SJSA1 (cell line): ENCODE measurements around the gene ADAMTS5. TPM values are rescaled to one million over a fixed set of nuclear protein-coding genes. Genes with fewer than 3 reads are reported as not detected.

ENCODE experiments used
- DNase-seq, 2 experiments: peaks; one replicate each; pipeline ENCODE4 v3.0.0-alpha.2; 2015 to 2020; ENCODE audit warnings: low spot score in 2 of 2, low read depth in 1 of 2
- H3K27ac ChIP-seq: fragments of 250-450 bp; sonication (Bioruptor Pico); 2 replicates; pipeline ENCODE4 v1.5.1; 2020; ENCODE audit warnings: mild to moderate bottlenecking, moderate library complexity
- H3K27me3 ChIP-seq: fragments of 250-450 bp; sonication (Bioruptor Pico); replicated peaks from 2 replicates; pipeline ENCODE4 v1.5.1; 2020; ENCODE audit warnings: mild to moderate bottlenecking, moderate library complexity
- H3K36me3 ChIP-seq: fragments of 250-450 bp; sonication (Bioruptor Pico); 2 replicates; pipeline ENCODE4 v1.5.1; 2020; ENCODE audit warnings: mild to moderate bottlenecking
- H3K4me1 ChIP-seq: fragments of 250-450 bp; sonication (Bioruptor Pico); replicated peaks from 2 replicates; pipeline ENCODE4 v1.6.1; 2021; ENCODE audit warnings: mild to moderate bottlenecking
- H3K4me3 ChIP-seq: fragments of 250-450 bp; sonication (Bioruptor Pico); 2 replicates; pipeline ENCODE4 v1.5.1; 2020; ENCODE audit warnings: mild to moderate bottlenecking
- H3K9me3 ChIP-seq: fragments of 250-450 bp; sonication (Bioruptor Pico); replicated peaks from 2 replicates; pipeline ENCODE4 v1.5.1; 2020; ENCODE audit warnings: mild to moderate bottlenecking
- total RNA-seq: library from RNA; depleted of rRNA; stranded (reverse); fragments of >200 nt; shearing (Covaris generic); gene quantifications from 2 replicates; pipeline ENCODE4 v1.2.3, GENCODE V29; 2014; rRNA removed

The ADAMTS5 gene
- total RNA-seq, result 0.06 and 1.1 TPM in 2 replicates

GRCh38 chr21:26967062-26967913 is at the start of gene ADAMTS5:
ADAMTS5 (minus strand) TSS chr21:26967088; CDS start chr21:26966391, 697 bp downstream.
- H3K4me1 ChIP-seq, result peaks cover 18% of the 10 kb centered on the region
- H3K36me3 ChIP-seq, result no peaks in the 10 kb centered on the region
- 0 out of 2 replicates have a peak, but pooled peaks cover 2% of the 10 kb centered on the region for H3K27me3 ChIP-seq
- no peaks in the 10 kb centered on the region for H3K9me3 ChIP-seq
- H3K27ac ChIP-seq, result peak within 1 kb of the TSS; percentile 4; the same call in 1 of the 2 replicates
- peak; percentile 72 to 82 for DNase-seq
- H3K4me3 ChIP-seq, result peak within 1 kb of the TSS; percentile 41

GRCh38 chr21:27001526-27001925 is 34.6 kb upstream of the ADAMTS5 start:
- no peak overlapping the region for H3K4me3 ChIP-seq
- DNase-seq, result no peak
- no peaks in the 10 kb centered on the region for H3K4me1 ChIP-seq
- no peak overlapping the region for H3K27ac ChIP-seq
- no peaks in the 10 kb centered on the region for H3K27me3 ChIP-seq
- H3K9me3 ChIP-seq, result no peaks in the 10 kb centered on the region
- no peaks in the 10 kb centered on the region for H3K36me3 ChIP-seq

GRCh38 chr21:26983576-26983975 is 16.7 kb upstream of the ADAMTS5 start:
- no peaks in the 10 kb centered on the region for H3K27me3 ChIP-seq
- no peaks in the 10 kb centered on the region for H3K9me3 ChIP-seq
- H3K27ac ChIP-seq, result no peak overlapping the region
- no peak overlapping the region for H3K4me3 ChIP-seq
- H3K36me3 ChIP-seq, result no peaks in the 10 kb centered on the region
- DNase-seq, result no peak
- H3K4me1 ChIP-seq, result no peaks in the 10 kb centered on the region

GRCh38 chr21:26982767-26983166 is 15.9 kb upstream of the ADAMTS5 start:
- Histone ChIP-seq H3K9me3 (no peaks in the 10 kb centered on the region), H3K36me3 (no peaks in the 10 kb centered on the region), H3K4me1 (peaks cover 4% of the 10 kb centered on the region), H3K4me3 (no peak overlapping the region), H3K27me3 (no peaks in the 10 kb centered on the region), H3K27ac (no peak overlapping the region)
- DNase-seq, result no peak

GRCh38 chr21:26977746-26978145 is 10.9 kb upstream of the ADAMTS5 start:
- Histone ChIP-seq H3K9me3 (no peaks in the 10 kb centered on the region), H3K4me3 (no peak overlapping the region), H3K36me3 (no peaks in the 10 kb centered on the region), H3K4me1 (peaks cover 12% of the 10 kb centered on the region), H3K27me3 (no peaks in the 10 kb centered on the region), H3K27ac (no peak overlapping the region)
- peak in 1 of 2 experiments; percentile 18 for DNase-seq

GRCh38 chr21:26973226-26973625 is 6.3 kb upstream of the ADAMTS5 start:
- Histone ChIP-seq H3K36me3 (no peaks in the 10 kb centered on the region), H3K27ac (no peak overlapping the region), H3K4me1 (peaks cover 12% of the 10 kb centered on the region), H3K4me3 (no peak overlapping the region), H3K27me3 (0 out of 2 replicates have a peak, but pooled peaks cover 2% of the 10 kb centered on the region), H3K9me3 (no peaks in the 10 kb centered on the region)
- DNase-seq, result no peak

- Histone ChIP-seq H3K9me3 (no peaks in the 10 kb centered on the region), H3K4me3 (no peak overlapping the region), H3K27ac (no peak overlapping the region), H3K36me3 (no peaks in the 10 kb centered on the region), H3K4me1 (peaks cover 2% of the 10 kb centered on the region), H3K27me3 (0 out of 2 replicates have a peak, but pooled peaks cover 2% of the 10 kb centered on the region)
- no peak for DNase-seq
Observed at GRCh38 chr21:26972192-26972591, 5.3 kb upstream of the ADAMTS5 start.

- Histone ChIP-seq H3K27ac (no peak overlapping the region), H3K27me3 (0 out of 2 replicates have a peak, but pooled peaks cover 2% of the 10 kb centered on the region), H3K4me1 (peaks cover 6% of the 10 kb centered on the region), H3K4me3 (no peak overlapping the region), H3K9me3 (no peaks in the 10 kb centered on the region), H3K36me3 (no peaks in the 10 kb centered on the region)
- no peak for DNase-seq
Observed at GRCh38 chr21:26969971-26970725, 3.3 kb upstream of the ADAMTS5 start.

GRCh38 chr21:26966649-26967061 is 233 bp downstream of the ADAMTS5 start:
- H3K9me3 ChIP-seq, result no peaks in the 10 kb centered on the region
- DNase-seq, result no peak
- H3K4me3 ChIP-seq, result peak overlapping the region; percentile 41
- H3K27ac ChIP-seq, result no peak overlapping the region
- 0 out of 2 replicates have a peak, but pooled peaks cover 2% of the 10 kb centered on the region for H3K27me3 ChIP-seq
- no peaks in the 10 kb centered on the region for H3K36me3 ChIP-seq
- H3K4me1 ChIP-seq, result peaks cover 18% of the 10 kb centered on the region

- H3K36me3 ChIP-seq, result no peaks in the 10 kb centered on the region
- H3K4me3 ChIP-seq, result peak overlapping the region; percentile 41
- peaks cover 18% of the 10 kb centered on the region for H3K4me1 ChIP-seq
- peak; percentile 27 to 47 for DNase-seq
- H3K27me3 ChIP-seq, result 0 out of 2 replicates have a peak, but pooled peaks cover 2% of the 10 kb centered on the region
- no peaks in the 10 kb centered on the region for H3K9me3 ChIP-seq
- H3K27ac ChIP-seq, result no peak overlapping the region
Observed at GRCh38 chr21:26965907-26966581, 844 bp downstream of the ADAMTS5 start.

- H3K9me3 ChIP-seq, result no peaks in the 10 kb centered on the region
- no peak overlapping the region for H3K27ac ChIP-seq
- H3K4me1 ChIP-seq, result peaks cover 18% of the 10 kb centered on the region
- no peaks in the 10 kb centered on the region for H3K36me3 ChIP-seq
- no peak for DNase-seq
- 0 out of 2 replicates have a peak, but pooled peaks cover 2% of the 10 kb centered on the region for H3K27me3 ChIP-seq
- H3K4me3 ChIP-seq, result no peak overlapping the region
Observed at GRCh38 chr21:26965040-26965906, 1.6 kb downstream of the ADAMTS5 start.

- H3K4me1 ChIP-seq, result peaks cover 18% of the 10 kb centered on the region
- no peak overlapping the region for H3K4me3 ChIP-seq
- H3K27ac ChIP-seq, result no peak overlapping the region
- DNase-seq, result no peak
- H3K27me3 ChIP-seq, result no peaks in the 10 kb centered on the region
- no peaks in the 10 kb centered on the region for H3K9me3 ChIP-seq
- no peaks in the 10 kb centered on the region for H3K36me3 ChIP-seq
Observed at GRCh38 chr21:26964170-26964778, 2.6 kb downstream of the ADAMTS5 start.
